GM19452 (cell line): ENCODE data around the gene INSM1.

Experiments
- ATAC-seq: cut with Tn5 transposase; IDR thresholded peaks from one replicate; pipeline ENCODE4 v1.9.1; 2021; ENCODE audit not compliant: unreplicated experiment

INSM1 gene

DNA sequence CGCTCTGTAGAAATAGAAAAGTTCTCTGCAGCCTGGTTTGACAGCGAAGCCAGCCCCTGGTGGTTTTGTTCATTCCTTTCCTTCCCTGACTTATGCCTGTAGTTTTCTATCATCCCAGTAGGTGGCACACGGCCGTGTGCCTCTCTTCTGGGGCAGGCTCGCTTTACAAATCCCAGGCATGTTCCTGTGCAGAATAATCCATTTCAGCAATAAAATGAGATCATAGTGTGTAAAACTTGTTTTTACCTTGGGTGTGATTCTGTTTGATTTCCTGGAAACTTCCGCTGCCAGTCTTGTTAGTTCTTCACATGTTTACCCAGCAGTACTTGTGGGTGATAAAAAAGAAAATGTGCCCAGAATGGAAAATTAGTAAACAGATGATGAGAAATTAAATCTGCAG is 7.4 kb upstream of the INSM1 start:
- no peak for ATAC-seq

DNA sequence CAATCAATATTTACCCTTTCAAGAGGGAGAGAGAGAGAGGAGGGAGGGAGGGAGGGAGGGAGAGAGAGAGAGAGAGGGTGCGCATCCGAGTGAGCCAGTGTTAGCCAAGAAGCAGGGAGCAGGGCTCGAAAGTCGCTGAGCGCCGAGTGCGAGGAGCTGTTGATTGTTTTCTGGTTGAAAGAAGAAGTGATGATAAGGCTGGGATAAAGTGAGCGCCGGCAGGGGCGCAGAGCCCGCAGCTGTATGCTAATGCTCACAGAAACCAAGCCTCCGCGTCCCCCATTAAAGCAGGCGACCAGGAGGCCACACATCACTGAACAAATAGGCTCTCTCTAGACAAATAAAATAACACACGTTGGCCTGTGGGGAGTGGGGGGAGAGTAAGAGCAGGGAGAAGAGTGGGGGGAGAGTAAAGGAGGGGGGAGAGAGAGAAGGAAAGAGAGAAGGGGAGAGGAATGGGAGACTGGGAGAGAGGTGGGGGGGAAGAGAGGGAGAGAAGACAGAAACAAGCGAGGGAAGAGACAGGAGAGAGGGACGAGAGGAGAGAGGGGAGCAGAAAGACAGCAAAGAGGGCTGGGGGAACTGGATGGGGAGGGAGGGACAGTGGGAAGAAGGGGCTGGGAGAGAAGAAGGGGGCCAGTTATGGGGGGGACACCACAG is 5.0 kb upstream of the INSM1 start:
- ATAC-seq: no peak

DNA sequence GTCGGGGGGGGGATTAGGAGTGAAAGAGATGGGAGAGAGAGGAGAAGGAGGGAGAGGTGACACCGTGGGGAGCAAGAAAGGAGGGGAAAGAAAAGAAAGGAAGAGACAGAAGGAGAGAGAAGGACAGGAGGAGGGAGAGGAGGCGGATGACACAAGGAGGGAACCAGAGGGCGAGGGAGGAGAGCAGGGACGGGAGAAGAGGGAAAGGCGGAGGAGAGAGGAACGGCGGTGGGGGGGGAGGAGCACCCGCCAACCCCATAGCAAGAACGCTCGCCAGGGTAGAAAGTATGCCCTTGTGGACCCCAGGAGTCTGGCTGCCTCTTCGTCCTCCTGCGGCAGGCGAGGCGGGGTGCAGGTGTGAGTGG is 4.5 kb upstream of the INSM1 start:
- ATAC-seq: no peak

DNA sequence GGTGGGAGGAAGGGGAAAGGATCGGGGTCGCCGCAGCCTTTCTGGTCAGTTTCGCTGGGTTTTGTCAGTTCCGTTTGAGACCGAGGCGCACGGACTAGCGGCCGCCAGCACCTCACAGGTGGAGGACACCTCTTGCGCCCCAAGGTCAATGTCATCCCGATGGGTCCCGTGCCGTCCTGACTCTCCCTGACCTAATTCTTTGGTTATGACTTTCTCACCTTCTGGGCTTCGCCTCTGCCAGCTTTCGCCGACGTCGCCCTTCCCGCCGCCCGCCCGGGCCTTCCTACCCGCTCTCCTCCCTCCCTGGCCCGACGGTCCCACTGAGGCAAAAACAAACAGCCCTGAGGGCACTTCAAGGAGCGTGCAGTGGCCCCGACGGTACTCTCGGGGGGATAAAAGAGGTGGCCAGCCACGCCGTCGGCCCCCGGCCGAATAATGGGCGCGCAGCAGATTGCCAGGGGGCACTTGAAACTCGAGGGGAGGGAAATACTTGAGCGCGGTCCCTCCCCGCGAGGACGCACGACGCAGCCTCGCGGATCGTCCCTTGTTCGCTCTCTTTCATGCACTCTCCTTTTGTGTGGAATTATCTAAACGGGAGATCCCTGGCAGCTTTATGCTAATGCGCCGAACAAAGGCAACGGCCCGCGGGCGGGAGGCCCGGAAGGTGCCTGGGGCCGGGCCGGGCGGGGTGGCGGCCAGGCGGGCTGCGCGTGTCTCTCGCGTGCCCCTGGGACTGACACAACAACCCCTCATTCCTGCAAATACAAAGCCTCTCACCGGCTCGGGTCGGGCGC is 3.9 kb upstream of the INSM1 start:
- no peak for ATAC-seq

DNA sequence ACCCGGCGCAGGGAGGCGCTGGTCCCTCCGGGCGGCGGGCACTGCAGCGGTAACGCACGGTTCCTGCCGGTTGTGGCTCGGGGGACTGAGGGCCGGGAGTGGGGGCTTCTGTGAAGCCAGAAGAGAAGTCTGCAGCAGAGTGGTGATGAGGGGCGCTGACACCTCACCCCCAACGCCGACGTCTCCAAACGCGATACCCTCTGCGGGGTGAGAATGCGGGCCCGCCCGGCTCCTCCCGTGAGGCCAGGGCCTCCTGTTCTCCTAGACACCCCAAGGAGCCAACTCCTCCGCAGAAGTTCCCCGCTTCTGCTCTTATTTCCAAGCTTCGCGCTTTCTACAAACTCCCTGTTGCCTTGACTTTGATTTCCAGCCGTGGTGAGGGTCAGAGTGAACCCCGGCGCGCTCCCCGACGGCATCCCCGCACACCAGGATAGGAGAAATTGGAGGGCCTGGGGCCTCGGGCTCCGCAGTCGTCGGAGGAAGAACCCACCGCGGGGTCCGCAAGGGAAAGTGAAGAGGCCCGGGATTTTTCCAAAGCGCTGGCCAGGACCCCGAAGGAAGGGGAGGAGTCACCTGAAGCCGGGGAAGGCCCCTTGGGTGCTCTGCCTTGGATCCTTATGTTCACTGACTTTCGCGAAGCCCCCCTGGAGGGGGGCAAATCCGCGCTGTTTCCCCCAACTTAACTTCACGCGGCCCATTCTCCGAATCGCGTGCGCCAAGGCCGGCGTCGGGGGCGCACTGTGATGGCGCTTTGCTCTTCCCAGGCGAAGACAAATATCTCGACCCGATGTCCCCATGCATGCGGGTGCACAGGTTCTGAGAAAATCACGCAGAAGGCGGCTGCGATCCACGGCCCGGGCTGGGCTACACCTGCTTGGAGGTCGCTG is 3.1 kb upstream of the INSM1 start:
- no peak for ATAC-seq

DNA sequence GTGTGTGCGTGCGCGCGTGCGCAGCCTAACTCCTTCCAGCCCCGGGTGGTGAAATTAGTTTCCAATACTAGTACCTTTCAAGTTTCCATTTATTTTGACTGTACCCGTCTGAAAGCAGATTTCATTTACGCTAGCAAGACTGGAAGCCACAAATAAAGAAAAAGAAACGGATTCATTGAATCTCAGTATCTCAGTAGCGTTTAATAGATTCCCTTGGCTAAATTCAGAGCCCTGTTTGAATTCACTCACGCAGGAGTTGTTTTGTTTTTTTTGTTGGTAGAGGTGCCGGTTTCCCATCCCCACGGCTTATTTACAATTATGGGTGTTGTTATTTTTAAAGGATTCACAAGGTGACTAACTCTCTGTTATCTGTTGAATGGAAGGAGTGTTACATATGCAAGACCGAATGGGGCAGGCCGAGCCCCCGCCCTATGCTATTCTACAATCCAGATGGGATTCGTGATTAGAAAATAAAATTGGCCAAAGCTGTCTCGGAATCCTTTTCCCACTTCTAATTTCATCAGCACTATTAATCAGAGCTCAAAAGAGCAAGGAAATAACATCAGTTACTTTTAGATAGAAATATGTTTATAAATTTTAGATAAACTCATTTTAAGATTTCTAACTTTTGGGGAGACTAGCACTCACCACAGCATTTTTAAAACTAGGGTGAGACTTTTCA is 2.3 kb upstream of the INSM1 start:
- ATAC-seq: no peak

DNA sequence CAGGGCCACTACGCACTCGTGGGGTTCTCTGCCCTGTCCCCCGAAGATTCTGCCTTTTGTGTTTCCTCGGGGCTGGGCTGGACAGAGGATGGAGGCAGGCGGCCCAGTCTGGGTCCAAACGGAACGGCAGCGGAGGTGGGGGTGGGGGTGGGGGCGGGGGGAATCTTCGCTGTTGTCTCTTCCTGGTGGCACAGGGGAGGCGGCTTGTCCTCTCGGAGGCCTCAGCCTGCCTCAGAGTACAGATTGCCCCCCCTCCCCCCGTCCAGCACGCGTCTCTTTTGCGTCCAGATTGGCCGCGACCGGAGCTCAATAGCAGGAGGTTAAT is 1.4 kb upstream of the INSM1 start:
- no peak for ATAC-seq

DNA sequence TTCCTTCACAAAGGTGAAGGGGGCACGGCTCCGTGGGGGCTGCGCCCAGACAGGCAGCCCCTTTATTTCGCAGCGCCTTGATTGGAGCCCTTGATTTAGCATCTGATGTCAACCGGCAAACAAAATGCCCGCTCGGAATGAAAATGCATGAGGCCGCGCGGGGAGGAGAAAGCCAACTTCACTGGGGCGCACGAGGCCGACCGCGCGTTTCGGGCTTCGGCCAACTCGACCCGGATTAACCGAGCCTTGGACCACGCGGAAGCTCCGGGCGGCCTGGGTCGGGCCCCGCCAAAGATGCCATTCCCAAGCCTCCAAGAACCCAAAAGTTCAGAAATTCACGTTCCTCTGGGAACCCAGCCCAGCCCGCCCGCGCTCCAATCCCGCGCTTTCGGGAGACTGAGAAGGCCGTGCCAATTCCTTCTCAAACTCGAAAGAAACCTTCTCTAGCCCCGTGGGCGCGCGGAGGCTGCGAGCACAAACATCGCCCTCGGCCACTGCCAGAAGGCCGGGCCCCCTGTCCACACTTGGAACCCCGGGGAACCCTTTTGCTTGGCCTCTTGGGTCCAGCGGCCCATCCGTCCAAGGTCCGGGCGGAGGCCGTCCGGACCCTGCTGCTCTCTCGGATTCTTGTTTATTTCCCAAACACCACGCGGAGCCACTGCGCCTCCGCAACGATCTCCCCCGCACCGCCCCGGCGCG is 879 bp upstream of the INSM1 start:
- no peak for ATAC-seq

DNA sequence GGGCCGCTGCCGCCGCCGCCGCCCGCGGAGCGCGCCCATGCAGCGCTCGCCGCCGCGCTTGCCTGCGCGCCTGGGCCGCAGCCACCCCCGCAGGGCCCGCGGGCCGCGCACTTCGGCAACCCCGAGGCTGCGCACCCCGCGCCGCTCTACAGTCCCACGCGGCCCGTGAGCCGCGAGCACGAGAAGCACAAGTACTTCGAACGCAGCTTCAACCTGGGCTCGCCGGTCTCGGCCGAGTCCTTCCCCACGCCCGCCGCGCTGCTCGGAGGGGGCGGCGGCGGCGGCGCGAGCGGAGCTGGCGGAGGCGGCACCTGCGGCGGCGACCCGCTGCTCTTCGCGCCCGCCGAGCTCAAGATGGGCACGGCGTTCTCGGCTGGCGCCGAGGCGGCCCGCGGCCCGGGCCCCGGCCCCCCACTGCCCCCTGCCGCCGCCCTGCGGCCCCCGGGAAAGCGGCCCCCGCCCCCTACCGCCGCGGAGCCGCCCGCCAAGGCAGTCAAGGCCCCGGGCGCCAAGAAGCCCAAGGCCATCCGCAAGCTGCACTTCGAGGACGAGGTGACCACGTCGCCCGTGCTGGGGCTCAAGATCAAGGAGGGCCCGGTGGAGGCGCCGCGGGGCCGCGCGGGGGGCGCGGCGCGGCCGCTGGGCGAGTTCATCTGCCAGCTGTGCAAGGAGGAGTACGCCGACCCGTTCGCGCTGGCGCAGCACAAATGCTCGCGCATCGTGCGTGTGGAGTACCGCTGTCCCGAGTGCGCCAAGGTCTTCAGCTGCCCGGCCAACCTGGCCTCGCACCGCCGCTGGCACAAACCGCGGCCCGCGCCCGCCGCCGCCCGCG is 730 bp downstream of the INSM1 start:
- no peak for ATAC-seq

DNA sequence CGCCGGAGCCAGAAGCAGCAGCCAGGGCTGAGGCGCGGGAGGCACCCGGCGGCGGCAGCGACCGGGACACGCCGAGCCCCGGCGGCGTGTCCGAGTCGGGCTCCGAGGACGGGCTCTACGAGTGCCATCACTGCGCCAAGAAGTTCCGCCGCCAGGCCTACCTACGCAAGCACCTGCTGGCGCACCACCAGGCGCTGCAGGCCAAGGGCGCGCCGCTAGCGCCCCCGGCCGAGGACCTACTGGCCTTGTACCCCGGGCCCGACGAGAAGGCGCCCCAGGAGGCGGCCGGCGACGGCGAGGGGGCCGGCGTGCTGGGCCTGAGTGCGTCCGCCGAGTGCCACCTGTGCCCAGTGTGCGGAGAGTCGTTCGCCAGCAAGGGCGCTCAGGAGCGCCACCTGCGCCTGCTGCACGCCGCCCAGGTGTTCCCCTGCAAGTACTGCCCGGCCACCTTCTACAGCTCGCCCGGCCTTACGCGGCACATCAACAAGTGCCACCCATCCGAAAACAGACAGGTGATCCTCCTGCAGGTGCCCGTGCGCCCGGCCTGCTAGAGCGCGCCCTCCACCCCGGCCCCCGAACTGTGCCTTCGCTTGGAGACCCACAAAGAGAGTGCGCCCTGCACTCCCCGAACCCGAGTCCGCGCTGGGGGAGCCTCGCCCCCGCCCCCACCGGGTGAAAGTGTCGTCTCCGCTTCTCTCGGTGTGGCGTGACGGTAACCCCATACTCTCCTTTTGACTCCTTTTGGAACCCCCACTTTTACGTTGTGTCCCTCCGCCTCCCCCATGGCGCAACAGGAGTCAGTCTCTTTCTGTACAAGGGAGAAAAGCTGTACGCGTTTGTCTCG is 1.6 kb downstream of the INSM1 start:
- no peak for ATAC-seq

DNA sequence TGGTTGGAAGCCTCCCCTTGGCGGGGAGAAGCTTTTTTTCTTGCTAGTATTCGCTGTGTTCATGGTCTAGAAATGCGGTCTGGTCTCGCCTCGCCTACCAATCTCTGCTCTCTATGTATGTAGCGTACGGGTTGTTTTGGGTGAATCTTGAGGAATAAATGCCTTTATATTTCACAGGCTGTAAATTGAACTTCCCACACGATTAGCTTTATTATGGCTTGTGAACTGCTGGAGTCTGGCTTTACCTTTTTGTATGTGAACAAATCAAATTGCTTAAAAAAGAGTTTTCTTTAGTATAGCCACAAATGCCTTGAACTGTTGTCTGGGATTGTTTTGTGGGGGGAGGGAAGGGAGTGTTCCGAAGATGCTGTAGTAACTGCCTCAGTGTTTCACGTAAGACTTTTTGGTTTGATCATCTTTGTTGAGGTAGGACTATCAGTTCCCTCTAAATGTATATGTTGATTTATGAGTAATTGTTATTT is 2.2 kb downstream of the INSM1 start:
- ATAC-seq: no peak

DNA sequence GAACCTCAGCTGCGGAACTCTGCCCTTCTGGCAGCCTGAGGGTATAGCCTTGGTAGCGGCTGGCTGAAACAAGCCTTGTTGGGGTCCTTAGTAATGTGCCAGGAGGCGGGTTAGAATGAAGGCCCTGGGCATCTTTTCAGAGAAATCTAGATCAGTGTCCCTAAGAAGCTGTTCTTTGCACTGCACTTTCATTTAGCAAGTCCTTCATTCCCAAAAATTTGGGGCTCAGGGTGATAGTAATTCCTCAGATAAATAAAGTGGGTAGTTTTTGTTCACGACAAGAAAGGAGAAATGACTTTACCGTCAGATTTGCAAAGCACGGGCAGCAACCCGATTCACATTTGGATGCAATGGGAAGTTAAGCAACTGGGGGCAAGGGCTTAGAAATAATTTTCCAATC is 3.2 kb downstream of the INSM1 start:
- no peak for ATAC-seq

DNA sequence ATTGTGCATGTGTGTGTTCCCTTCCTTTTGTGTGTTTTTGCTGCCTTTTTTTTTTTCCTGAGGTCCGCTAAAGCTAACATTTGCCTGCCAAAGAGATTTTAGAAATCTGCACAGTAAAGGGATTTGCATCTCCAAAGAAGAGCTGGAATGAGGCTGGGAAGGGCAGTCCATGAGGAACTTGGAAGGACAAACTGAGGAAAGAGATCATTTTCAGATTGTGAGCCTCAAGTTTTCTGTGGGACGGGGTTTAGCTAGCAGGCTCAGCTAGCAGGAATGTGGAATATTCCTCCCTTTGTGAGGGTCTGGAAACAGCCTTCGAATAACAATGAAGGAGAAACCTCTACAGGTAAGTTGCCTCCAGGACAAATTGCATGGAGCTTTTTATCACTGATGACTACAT is 3.8 kb downstream of the INSM1 start:
- no peak for ATAC-seq

DNA sequence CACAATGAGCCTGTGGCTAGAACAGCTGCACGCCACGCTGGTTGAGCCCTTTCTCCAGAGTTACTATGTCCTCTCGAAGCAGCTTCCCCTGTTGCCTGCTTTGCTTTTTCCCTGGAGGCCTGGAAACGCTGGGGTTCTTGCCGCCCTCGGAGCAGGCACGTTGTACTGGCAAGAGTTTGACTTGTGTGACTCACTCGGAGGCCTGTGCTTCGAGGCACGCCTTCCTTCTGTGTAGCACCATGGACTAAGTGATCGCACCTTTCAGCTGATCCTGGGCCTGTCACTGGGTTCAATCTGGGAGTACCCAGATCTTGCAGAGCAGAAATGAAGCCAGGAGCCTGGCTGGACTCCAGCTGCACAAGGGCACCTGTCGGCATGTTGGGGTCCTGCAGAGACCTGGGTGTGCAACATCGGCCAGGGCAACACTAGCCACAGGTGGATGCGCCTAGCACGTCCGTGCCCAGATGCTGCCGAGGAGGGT is 5.2 kb downstream of the INSM1 start:
- no peak for ATAC-seq

DNA sequence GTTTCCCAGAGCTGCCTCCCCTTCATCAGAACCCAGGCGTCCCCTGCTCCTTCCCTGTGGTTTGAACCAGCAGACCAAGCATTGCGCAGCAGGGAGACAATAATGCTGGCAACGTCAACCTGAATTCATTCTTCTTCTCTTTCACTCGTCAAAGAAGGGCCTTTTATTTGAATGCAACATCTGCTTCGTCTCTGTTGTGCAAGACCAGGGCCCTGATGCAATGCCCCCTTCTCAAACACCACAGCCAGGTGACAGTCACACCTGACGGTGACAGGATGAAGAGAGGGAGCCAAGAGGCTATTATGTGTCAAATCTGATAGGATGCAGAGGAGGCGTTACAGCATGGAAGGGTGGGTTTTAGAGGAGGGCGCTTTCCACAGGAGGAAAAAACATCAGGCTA is 8.0 kb downstream of the INSM1 start:
- ATAC-seq: no peak

DNA sequence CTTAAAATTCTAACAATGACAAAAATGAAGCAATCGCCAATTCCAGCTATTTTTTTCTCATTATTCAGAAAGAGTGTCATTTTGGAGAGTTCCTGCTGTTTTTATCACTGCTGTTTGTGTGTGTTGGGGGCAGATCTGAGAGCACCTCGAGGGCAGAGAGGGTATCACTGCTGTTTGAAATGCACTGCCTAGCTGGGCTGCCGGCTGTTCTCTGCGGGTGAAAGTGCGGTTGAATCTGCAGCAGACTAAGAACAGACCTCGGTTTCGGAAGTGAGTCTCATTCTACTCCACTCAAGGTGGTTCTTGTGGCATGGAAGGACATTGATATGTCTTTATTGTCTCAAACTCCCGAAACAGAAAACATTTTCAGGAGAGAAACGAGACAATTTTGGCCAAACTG is 18.3 kb downstream of the INSM1 start:
- no peak for ATAC-seq

DNA sequence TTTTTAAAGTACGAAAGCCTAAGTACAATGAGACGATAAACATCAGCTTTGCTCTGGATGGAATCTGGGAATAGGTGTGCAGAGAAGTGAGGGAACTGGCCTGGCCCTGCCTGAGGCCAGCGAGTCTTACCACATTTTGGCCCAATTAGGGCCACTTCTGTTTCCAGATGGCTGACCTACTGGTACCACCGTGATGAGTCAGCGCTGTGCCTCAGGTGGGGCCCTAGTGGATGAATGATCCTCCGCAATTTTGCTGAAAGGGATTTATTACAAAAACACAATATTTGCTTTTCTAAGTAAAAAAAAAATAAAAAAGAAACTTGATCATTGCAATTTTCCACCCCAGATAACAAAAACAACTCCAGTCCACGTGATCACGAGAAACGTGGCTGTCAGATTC is 22.5 kb downstream of the INSM1 start:
- no peak for ATAC-seq

DNA sequence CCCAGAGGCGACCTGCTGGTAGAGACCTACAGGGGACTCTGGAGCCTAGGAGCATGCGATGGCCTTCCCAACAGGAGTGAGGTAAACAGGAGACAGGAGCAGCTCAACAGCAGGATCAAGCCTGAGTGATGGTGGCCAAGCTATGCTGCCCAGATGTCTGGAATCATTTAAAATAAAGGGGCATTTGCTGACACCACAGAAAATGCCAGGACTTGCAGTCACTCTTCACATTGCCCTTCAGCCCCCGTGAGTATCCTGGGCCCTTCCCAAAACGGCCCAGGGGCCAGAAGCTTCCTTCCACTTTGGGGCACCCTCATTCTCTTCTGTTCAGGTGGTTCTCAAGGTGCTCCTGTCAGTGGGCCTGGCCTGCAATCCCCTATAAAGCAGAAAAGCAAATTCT is 23.2 kb downstream of the INSM1 start:
- ATAC-seq: no peak

DNA sequence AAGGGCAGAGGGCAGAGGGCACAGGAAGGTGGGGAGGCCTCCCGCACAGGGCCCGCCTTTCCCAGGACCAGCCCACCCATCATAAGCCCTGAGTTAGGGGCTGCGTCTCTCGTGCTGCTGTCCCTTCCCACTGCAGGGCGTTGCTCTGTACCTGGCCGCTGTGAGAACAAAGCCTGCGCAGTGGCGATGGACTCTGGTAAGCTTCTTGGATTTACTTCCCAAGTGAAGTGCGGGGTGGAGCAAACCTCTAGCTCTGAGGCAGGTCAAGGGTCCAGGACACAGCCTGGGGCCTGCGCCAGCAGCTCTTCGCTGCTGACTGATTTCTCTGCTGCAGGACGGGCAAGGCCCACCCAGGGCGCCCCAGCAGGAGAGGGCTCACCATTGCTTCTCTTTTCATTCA is 23.9 kb downstream of the INSM1 start:
- no peak for ATAC-seq
